ENCODE results near the gene TPH1.
A peak's percentile ranks its signal among the peaks of the same experiment; 100 is the strongest.

Gene TPH1

GRCh38 chr11:18027475-18027874 lies 18.6 kb downstream of the TPH1 start:
- Histone ChIP-seq H3K9me3 (ENCODE audit: control insufficient read depth, insufficient read depth, low read length) (no peaks in the 10 kb centered on the region), H3K4me1 (ENCODE audit: control insufficient read depth, insufficient read depth, low read length) (no peaks in the 10 kb centered on the region), H3K27ac (ENCODE audit: low read length) (no peak overlapping the region), H3K4me3 (ENCODE audit: low read length) (no peak overlapping the region), H3K27me3 (ENCODE audit: control insufficient read depth, insufficient read depth, low read length) (no peaks in the 10 kb centered on the region), H3K36me3 (ENCODE audit: control insufficient read depth, insufficient read depth, low read length) (no peaks in the 10 kb centered on the region)
- no peak for DNase-seq (ENCODE audit: low read depth, low spot score)
- no CpG with 5 or more reads among the region's 2 CpGs for WGBS (ENCODE audit: insufficient coverage, insufficient read length)

DNA sequence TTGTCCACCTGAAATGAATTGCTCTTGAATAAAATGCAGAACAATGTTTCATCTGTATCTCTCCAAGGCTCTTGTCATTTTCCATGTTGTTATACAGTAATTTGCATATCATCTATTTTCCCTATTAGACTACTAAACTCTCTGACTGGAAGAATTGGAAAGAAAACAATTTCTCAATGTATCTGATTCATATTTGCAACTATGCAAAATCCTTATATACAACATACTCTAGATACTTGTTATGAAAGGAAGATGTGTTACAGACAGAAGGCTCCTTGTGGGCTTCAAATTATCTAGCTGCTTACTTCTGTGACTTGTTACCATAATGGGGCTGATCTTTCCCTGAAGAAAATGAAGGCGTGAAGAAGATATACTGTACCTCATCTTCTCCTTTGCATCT lies 23.6 kb downstream of the TPH1 start:
- WGBS (ENCODE audit: insufficient coverage, insufficient read length): no CpG with 5 or more reads among the region's 1 CpG
- no peaks in the 10 kb centered on the region for H3K4me1 ChIP-seq (ENCODE audit: control insufficient read depth, insufficient read depth, low read length)
- H3K4me3 ChIP-seq (ENCODE audit: low read length): no peak overlapping the region
- no peaks in the 10 kb centered on the region for H3K9me3 ChIP-seq (ENCODE audit: control insufficient read depth, insufficient read depth, low read length)
- DNase-seq (ENCODE audit: low read depth, low spot score): no peak
- no peak overlapping the region for H3K27ac ChIP-seq (ENCODE audit: low read length)
- no peaks in the 10 kb centered on the region for H3K36me3 ChIP-seq (ENCODE audit: control insufficient read depth, insufficient read depth, low read length)
- H3K27me3 ChIP-seq (ENCODE audit: control insufficient read depth, insufficient read depth, low read length): no peaks in the 10 kb centered on the region

- Histone ChIP-seq H3K36me3 (ENCODE audit: control insufficient read depth, insufficient read depth, low read length) (no peaks in the 10 kb centered on the region), H3K4me1 (ENCODE audit: control insufficient read depth, insufficient read depth, low read length) (no peaks in the 10 kb centered on the region), H3K9me3 (ENCODE audit: control insufficient read depth, insufficient read depth, low read length) (no peaks in the 10 kb centered on the region), H3K27me3 (ENCODE audit: control insufficient read depth, insufficient read depth, low read length) (no peaks in the 10 kb centered on the region), H3K27ac (ENCODE audit: low read length) (no peak overlapping the region), H3K4me3 (ENCODE audit: low read length) (no peak overlapping the region)
- DNase-seq (ENCODE audit: low read depth, low spot score): no peak
Measured at GRCh38 chr11:18019650-18020049, 26.4 kb downstream of the TPH1 start.

DNA sequence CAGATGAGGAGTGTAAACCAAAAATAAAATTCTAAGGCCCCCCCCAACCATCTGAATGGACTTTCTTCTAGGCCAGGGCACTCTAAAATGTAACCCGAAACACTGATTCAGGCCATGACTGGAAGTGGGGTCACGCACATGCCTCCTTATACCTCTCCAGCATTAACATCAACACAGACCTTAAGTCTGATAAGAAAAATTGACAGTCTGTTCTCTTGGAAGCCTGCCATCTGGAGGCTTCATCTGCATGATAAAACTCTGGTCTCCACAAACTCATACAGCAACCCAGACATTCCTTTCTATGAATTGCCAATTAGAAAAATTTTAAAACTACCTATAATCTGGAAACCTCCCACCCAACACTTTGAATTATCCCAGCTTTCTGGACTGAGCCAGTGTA lies 29.3 kb downstream of the TPH1 start:
- no CpG with 5 or more reads among the region's 2 CpGs for WGBS (ENCODE audit: insufficient coverage, insufficient read length)
- Histone ChIP-seq H3K9me3 (ENCODE audit: control insufficient read depth, insufficient read depth, low read length) (no peaks in the 10 kb centered on the region), H3K4me1 (ENCODE audit: control insufficient read depth, insufficient read depth, low read length) (no peaks in the 10 kb centered on the region; the same call in 1 of the 2 replicates), H3K27me3 (ENCODE audit: control insufficient read depth, insufficient read depth, low read length) (no peaks in the 10 kb centered on the region; the same call in 1 of the 2 replicates), H3K27ac (ENCODE audit: low read length) (no peak overlapping the region), H3K4me3 (ENCODE audit: low read length) (no peak overlapping the region), H3K36me3 (ENCODE audit: control insufficient read depth, insufficient read depth, low read length) (no peaks in the 10 kb centered on the region)
- DNase-seq (ENCODE audit: low read depth, low spot score): no peak

GRCh38 chr11:18014876-18015275 lies 31.2 kb downstream of the TPH1 start:
- Histone ChIP-seq H3K4me1 (ENCODE audit: control insufficient read depth, insufficient read depth, low read length) (no peaks in the 10 kb centered on the region; the same call in 1 of the 2 replicates), H3K27me3 (ENCODE audit: control insufficient read depth, insufficient read depth, low read length) (no peaks in the 10 kb centered on the region; the same call in 1 of the 2 replicates), H3K27ac (ENCODE audit: low read length) (no peak overlapping the region), H3K4me3 (ENCODE audit: low read length) (no peak overlapping the region), H3K9me3 (ENCODE audit: control insufficient read depth, insufficient read depth, low read length) (no peaks in the 10 kb centered on the region), H3K36me3 (ENCODE audit: control insufficient read depth, insufficient read depth, low read length) (no peaks in the 10 kb centered on the region)
- DNase-seq (ENCODE audit: low read depth, low spot score): no peak

GRCh38 chr11:18013790-18014507 lies 32.1 kb downstream of the TPH1 start:
- no peak for DNase-seq (ENCODE audit: low read depth, low spot score)
- Histone ChIP-seq H3K4me1 (ENCODE audit: control insufficient read depth, insufficient read depth, low read length) (no peaks in the 10 kb centered on the region; the same call in 1 of the 2 replicates), H3K4me3 (ENCODE audit: low read length) (peak overlapping the region; percentile 73; the same call in 1 of the 2 replicates), H3K27ac (ENCODE audit: low read length) (no peak overlapping the region), H3K9me3 (ENCODE audit: control insufficient read depth, insufficient read depth, low read length) (no peaks in the 10 kb centered on the region), H3K27me3 (ENCODE audit: control insufficient read depth, insufficient read depth, low read length) (no peaks in the 10 kb centered on the region; the same call in 1 of the 2 replicates), H3K36me3 (ENCODE audit: control insufficient read depth, insufficient read depth, low read length) (no peaks in the 10 kb centered on the region)
- no CpG with 5 or more reads among the region's 11 CpGs for WGBS (ENCODE audit: insufficient coverage, insufficient read length)

GRCh38 chr11:18012906-18013781 lies 32.9 kb downstream of the TPH1 start, which contains the start of gene SERGEF:
SERGEF (minus strand) TSS chr11:18013047; CDS start chr11:18013010, 37 bp downstream.
- H3K4me1 ChIP-seq (ENCODE audit: control insufficient read depth, insufficient read depth, low read length): no peaks in the 10 kb centered on the region; the same call in 1 of the 2 replicates
- no peaks in the 10 kb centered on the region for H3K36me3 ChIP-seq (ENCODE audit: control insufficient read depth, insufficient read depth, low read length)
- no peak within 1 kb of the TSS for H3K27ac ChIP-seq (ENCODE audit: low read length)
- H3K4me3 ChIP-seq (ENCODE audit: low read length): peak within 1 kb of the TSS; percentile 73
- no peaks in the 10 kb centered on the region; the same call in 1 of the 2 replicates for H3K27me3 ChIP-seq (ENCODE audit: control insufficient read depth, insufficient read depth, low read length)
- no CpG with 5 or more reads among the region's 93 CpGs for WGBS (ENCODE audit: insufficient coverage, insufficient read length)
- peak; percentile 67 for DNase-seq (ENCODE audit: low read depth, low spot score)
- no peaks in the 10 kb centered on the region for H3K9me3 ChIP-seq (ENCODE audit: control insufficient read depth, insufficient read depth, low read length)

DNA sequence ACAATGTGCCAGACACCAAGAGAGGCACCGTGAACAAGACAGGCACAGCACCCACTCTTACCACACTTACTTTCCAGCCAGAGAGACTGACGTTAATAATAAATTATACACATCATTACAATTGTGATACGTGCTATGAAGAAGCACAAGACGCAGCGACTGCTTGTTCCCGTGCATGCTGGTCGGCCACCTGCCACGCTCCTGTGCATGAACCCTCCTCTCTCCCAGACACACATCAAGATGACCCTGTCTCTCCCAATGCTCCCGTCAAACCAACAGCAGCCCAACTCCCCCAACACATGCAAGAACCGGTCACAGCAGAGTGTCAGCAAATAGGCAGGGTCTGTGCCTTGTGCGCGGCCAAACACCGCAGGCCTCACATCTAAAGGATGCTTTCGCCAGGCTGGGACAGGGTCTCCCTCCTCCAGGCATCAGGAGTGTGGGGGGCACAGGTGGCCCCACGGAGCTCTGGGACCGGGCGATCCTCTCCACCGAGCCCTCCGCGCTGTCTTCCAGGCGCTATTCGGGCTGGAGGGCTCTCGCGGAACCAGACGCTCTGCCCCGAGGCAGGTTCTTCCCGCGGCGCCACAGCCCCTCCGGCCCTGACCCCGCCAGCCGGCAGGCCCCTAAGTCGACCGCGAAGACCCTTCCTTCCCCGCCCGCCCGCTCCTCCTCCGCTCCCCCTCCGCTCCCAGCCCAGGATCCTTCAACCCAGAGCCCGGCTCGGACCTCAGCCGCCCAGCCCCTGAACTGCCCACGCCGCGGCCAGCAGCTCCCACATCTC lies 33.8 kb downstream of the TPH1 start:
- Histone ChIP-seq H3K36me3 (ENCODE audit: control insufficient read depth, insufficient read depth, low read length) (no peaks in the 10 kb centered on the region), H3K9me3 (ENCODE audit: control insufficient read depth, insufficient read depth, low read length) (no peaks in the 10 kb centered on the region), H3K4me1 (ENCODE audit: control insufficient read depth, insufficient read depth, low read length) (no peaks in the 10 kb centered on the region; the same call in 1 of the 2 replicates), H3K27me3 (ENCODE audit: control insufficient read depth, insufficient read depth, low read length) (no peaks in the 10 kb centered on the region; the same call in 1 of the 2 replicates), H3K27ac (ENCODE audit: low read length) (no peak overlapping the region), H3K4me3 (ENCODE audit: low read length) (peak overlapping the region; percentile 73; the same call in 1 of the 2 replicates)
- no CpG with 5 or more reads among the region's 46 CpGs for WGBS (ENCODE audit: insufficient coverage, insufficient read length)
- DNase-seq (ENCODE audit: low read depth, low spot score): no peak

- Histone ChIP-seq H3K27ac (ENCODE audit: low read length) (no peak overlapping the region), H3K9me3 (ENCODE audit: control insufficient read depth, insufficient read depth, low read length) (no peaks in the 10 kb centered on the region), H3K4me1 (ENCODE audit: control insufficient read depth, insufficient read depth, low read length) (no peaks in the 10 kb centered on the region; the same call in 1 of the 2 replicates), H3K4me3 (ENCODE audit: low read length) (no peak overlapping the region; the same call in 1 of the 2 replicates), H3K36me3 (ENCODE audit: control insufficient read depth, insufficient read depth, low read length) (no peaks in the 10 kb centered on the region), H3K27me3 (ENCODE audit: control insufficient read depth, insufficient read depth, low read length) (no peaks in the 10 kb centered on the region; the same call in 1 of the 2 replicates)
- no peak for DNase-seq (ENCODE audit: low read depth, low spot score)
- WGBS (ENCODE audit: insufficient coverage, insufficient read length): no CpG with 5 or more reads among the region's 8 CpGs
Measured at GRCh38 chr11:18011633-18012032, 34.4 kb downstream of the TPH1 start.
